ENCODE measurements around the gene NCBP3.

- TF ChIP-seq POLR2A (IDR thresholded peaks at IDR 0.05) (no peak), CTCF (IDR thresholded peaks at IDR 0.05) (no peak)
These were observed 41.3 kb upstream of the NCBP3 start for GRCh38 chr17:3887394-3887793.
